ENCODE results near the gene CPNE7. TPM values are rescaled to one million over a fixed set of nuclear protein-coding genes. Genes with fewer than 3 reads are reported as not detected.
"Not testable (repeated sequence)": the region's sequence is repeated elsewhere in the genome, so short reads cannot be mapped to it uniquely, and the experiment has no call there.

CPNE7 gene
- total RNA-seq, 1 donor from 2014 or later: not detected

- intact Hi-C loops (cut with DNase I): no loop called here
- no peak for DNase-seq (ENCODE audit: low spot score)
These were observed 5.6 kb downstream of the CPNE7 start for GRCh38 chr16:89581045-89581695.

- intact Hi-C loops (cut with DNase I): no loop called here
- DNase-seq (ENCODE audit: low spot score): no peak
These were observed 6.5 kb downstream of the CPNE7 start for GRCh38 chr16:89581861-89582563.

GRCh38 chr16:89582614-89583196 is 7.1 kb downstream of the CPNE7 start:
- DNase-seq (ENCODE audit: low spot score): no peak
- intact Hi-C loops (cut with DNase I): no loop called here

- intact Hi-C loops (cut with DNase I): no loop called here
- DNase-seq (ENCODE audit: low spot score): no peak
These were observed 7.8 kb downstream of the CPNE7 start for GRCh38 chr16:89583197-89583894.

DNA sequence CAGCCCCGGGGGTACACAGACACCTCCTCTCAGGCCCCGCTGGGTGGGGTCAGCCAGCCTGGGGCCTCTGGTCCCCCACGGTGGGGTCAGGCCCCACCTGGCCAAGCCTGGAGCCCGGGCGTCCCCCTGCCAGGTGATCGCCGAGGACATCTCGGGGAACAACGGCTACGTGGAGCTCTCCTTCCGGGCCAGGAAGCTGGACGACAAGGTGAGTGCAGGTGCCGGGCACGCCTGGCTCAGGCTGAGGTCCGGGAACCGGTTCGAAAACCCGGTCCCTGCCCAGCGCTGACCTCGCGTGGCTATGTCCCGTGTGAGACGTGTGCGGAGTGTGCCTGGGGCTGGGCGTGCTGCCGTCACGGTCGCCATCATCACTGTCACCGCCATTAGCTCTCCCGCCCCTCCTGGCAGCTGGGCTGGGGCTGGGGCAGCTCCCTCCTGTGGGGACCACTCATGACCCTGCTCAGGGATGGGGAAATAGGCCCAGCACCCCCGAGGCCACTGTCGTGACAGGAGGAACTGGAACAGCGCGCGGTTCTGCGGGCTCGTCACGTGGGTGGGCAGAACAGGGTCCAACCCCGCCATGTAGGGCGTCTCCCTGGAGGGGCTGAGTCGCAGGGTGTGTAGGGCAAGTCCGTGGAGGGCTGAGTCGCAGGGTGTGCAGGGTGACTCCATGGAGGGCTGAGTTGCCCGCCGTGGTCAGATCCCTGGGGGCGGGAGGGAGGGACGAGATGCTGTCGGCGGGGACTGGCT is 8.5 kb downstream of the CPNE7 start:
- intact Hi-C loops (cut with DNase I): no loop called here
- DNase-seq (ENCODE audit: low spot score): no peak

DNA sequence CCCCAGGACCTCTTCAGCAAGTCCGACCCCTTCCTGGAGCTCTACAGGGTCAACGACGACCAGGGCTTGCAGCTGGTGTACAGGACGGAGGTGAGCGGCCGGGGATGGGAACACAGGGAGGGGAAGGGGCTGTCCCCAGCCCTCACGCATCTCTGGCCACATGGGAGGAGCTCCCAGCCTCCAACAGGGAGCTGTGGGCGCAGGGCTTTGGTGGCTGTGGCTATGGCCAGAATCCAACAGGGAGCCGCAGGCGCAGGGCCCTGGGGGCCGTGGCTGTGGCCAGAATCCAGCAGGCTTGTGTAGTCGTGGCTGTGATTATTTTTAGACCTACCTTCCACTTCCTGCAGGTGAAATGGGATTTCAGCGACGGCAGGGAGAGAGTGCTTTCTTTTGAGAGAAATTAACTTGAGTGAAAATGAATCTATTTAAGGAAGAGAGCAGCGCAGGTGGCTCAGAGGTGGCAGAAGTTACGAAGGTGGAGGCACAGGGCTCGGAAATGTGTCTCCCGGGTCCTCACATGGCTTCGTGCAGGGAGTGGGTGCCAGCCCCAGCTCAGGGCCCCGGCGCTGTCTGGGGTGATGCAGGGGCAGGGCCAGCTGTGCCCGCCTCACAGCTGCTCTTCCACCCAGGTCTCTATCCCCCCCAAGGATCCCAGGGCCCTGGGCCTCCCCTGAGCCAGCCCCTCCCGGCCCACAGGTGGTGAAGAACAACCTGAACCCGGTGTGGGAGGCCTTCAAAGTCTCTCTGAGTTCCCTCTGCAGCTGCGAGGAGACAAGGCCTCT is 9.4 kb downstream of the CPNE7 start:
- DNase-seq (ENCODE audit: low spot score): no peak
- intact Hi-C loops (cut with DNase I): no loop called here

GRCh38 chr16:89586218-89586617 is 10.7 kb downstream of the CPNE7 start:
- intact Hi-C loops (cut with DNase I): no loop called here
- DNase-seq (ENCODE audit: low spot score): no peak

DNA sequence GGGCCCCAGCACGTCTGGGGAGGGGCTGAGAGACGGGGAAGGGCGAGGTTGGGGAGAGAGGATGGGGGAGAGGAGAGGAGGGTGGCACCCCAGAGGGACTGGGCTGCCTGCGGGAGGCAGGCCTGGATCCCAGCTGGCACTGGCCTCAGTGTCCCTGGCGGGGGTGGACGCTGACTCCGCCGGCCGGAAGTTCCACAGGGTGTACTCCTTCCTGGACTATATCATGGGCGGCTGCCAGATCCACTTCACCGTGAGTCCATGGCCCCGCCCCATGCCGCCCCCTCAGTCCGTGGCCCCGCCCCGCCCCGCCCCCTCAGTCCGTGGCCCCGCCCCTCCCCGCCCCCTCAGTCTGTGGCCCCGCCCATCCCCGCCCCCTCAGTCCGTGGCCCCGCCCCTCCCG is 11.3 kb downstream of the CPNE7 start:
- intact Hi-C loops (cut with DNase I): no loop called here
- no peak for DNase-seq (ENCODE audit: low spot score)

- intact Hi-C loops (cut with DNase I); DNase-seq (ENCODE audit: low spot score): not testable (repeated sequence)
These were observed 12.1 kb downstream of the CPNE7 start for GRCh38 chr16:89587676-89588075.

GRCh38 chr16:89588413-89589109 is 13.0 kb downstream of the CPNE7 start:
- DNase-seq (ENCODE audit: low spot score): no peak
- intact Hi-C loops (cut with DNase I): no loop called here

- no peak for DNase-seq (ENCODE audit: low spot score)
- intact Hi-C loops (cut with DNase I): no loop called here
These were observed 13.8 kb downstream of the CPNE7 start for GRCh38 chr16:89589241-89589926.

DNA sequence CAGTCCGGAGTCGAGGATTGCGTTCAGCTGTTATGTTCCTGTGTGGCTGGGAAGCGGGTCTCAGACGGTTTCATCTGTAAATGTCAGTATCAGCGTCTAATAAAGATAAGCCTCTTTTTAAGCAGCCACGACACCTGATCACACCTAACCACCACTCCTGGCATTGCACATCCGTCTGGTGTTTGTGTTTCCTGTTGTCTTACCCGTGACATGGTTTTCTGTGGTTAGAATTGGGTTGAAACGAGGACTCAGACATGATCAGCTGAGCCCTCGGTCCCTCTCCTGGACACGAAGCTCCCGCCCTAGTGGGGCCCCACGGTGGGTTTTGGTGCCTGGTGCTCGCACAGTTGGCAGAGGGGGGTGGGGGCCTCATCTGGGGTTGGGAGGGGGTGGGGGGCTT is 18.3 kb downstream of the CPNE7 start:
- DNase-seq (ENCODE audit: low spot score): no peak
- intact Hi-C loops (cut with DNase I): no loop called here

DNA sequence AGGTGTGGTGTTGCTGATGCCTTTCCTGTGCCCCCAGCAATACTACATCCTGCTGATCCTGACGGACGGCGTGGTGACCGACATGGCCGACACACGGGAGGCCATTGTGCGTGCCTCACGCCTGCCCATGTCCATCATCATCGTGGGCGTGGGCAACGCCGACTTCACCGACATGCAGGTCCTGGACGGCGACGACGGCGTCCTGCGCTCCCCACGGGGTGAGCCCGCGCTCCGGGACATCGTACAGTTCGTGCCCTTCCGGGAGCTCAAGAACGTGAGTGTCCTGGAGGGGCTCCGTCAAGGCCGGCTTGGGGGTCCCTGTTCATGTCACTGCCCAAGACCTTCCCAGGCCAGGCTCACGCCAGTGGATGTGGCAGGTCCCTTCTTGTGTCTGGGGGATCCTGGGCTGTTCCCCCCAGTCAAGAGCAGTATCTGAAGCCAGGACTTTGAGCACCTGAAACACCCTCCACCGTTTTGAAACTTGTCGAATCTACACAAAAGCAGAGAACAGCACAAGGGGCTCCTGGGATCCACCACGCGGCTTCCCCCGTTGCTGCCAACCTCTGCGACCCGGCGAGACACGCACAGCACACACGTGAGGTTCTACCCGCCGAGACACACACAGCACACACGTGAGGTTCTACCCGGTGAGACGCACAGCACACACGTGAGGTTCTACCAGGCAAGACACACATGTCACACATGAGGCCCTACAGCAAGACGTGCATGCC is 19.9 kb downstream of the CPNE7 start:
- DNase-seq (ENCODE audit: low spot score): no peak
- intact Hi-C loops (cut with DNase I): no loop called here

DNA sequence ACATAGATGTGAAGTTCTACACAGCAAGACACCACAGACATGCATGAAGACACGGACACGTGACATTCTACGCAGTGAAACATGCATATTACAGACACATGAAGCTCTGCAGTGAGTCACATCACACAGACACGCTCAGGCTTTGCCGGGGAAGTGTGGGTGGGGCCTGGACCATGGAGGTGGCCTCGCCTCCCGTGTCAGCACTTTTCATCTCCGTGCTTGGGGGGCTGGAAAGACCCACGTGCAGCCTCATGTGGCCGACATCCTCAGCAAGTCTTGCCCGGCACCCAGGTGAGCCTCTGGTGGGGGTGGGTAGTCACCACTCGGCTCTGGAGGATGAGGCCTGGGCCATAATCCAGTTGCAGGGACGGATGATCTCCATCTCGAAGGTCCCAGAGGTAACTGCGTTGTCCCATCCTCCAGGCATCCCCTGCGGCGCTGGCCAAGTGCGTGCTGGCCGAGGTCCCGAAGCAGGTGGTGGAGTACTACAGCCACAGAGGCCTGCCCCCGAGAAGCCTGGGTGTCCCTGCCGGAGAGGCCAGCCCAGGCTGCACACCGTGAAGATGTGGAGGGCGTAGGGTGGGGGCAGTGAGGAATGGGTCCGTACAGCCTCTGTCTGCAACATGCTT is 20.6 kb downstream of the CPNE7 start:
- no peak for DNase-seq (ENCODE audit: low spot score)

DNA sequence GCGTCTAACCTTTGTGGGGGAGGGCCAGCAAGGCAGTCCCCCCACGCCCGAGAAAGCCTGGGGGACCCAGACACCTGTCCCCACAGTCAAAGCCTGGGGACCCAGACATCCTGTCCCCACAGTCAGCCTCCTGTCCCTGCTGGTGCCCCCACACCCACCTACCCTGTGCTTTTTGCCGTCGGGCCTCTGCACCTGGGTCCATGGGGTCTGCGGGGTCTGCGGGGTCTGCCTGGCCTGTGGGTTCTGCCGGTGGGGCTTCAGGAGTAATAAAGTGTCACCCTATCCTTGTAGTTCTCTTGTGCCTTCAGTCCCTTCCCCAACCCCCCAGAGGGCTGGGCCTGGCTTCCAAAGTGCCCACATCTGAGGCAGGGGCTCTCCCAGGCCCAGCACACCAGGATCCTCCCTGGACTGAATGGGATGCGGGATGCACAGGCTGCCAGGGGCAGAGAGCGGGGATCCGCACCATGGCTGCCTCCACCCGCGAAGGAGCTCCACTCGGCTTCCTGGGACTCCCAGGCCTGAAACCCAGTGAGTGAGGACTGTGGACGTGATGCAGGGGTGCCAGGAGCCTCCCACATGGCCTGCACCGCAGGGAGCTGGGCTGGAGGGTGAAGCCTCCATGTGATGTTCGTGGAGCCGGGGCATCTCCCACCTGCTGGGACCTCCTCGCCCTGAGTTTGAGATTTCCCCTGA is 21.5 kb downstream of the CPNE7 start:
- no peak for DNase-seq (ENCODE audit: low spot score)
- intact Hi-C loops (cut with DNase I): no loop called here

More for the DNA sequence above, 20.6 kb downstream of the CPNE7 start:
- intact Hi-C loops (cut with DNase I): no loop called here

DNA sequence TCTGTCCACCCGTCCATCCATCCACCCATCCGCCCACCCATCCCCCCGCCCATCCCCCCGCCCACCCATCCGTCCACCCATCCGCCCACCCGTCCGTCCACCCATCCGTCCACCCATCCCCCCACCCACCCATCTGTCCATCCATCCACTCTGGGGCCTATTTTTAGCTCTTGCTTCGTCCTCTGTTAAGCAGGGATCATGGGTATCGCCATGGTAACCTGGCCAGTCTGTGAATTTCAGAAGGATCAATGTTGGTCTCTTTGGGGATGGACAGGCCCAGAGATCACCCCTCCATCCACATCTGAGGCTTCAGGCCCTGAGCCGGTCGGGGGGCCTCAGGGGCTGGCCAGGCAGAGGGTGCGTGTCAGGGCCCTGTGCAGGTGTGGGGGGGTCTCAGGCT is 22.6 kb downstream of the CPNE7 start:
- intact Hi-C loops (cut with DNase I): no loop called here
- DNase-seq (ENCODE audit: low spot score): no peak

Measured in cardiac septum (tissue), 1 donor.